ELF-1 (cell line): ENCODE measurements around the gene NSUN4.
"Not testable (repeated sequence)": the region's sequence is repeated elsewhere in the genome, so short reads cannot be mapped to it uniquely, and the experiment has no call there.

Source experiments
- DNase-seq: peaks from one replicate; pipeline ENCODE4 v3.0.0-alpha.2; 2016; ENCODE audit warnings: low read depth, low spot score

NSUN4 gene

DNA sequence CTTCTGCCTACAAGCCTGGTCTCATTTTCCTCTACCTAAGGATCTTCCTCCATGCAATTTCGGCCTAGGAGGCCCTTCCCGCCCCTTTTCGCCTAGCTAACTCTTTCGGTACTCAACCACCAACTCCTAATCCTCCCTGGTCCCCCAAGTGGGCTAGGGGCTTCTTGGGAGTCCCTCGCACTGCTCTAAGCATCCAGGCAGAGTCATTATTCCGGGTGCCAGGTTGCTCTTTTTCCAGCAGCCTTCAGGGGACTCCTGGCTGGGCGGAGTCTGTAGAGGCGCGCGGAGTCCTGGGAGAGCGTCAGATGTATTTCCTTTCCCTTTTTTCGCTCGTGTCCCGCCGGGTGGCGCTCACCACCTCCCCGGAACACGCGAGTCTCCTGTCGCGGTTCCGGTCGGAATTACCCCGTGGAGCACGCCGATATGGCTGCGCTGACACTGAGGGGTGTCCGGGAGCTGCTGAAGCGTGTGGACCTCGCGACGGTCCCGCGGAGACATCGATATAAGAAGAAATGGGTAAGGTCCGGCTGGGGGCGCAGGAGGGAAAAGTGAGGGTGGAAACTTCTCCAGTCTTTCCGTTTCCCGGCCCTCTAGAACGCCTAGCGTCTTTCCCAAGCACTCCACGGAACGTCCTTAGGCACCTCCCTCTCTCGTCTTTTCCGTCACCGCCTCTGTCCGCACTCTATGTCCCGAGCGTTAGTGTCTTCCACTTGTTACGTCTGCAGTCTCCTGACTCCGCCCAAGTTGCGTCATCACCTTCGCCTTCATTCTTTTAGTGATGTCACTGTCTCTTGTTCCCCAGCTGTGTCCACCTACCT lies at the start of gene NSUN4:
Gene NSUN4, plus strand, starts transcription at position 404 of the 818 bp plus-strand sequence. Its CDS starts 20 bp downstream, at position 424.
- DNase-seq, result peak; percentile 94

- DNase-seq, result no peak
Observed at GRCh38 chr1:46295306-46295705, 45.3 kb upstream of the NSUN4 start.

- DNase-seq, result no peak
Observed at GRCh38 chr1:46298387-46298786, 42.2 kb upstream of the NSUN4 start.

GRCh38 chr1:46300673-46301405 lies 39.8 kb upstream of the NSUN4 start:
- DNase-seq, result no peak

DNA sequence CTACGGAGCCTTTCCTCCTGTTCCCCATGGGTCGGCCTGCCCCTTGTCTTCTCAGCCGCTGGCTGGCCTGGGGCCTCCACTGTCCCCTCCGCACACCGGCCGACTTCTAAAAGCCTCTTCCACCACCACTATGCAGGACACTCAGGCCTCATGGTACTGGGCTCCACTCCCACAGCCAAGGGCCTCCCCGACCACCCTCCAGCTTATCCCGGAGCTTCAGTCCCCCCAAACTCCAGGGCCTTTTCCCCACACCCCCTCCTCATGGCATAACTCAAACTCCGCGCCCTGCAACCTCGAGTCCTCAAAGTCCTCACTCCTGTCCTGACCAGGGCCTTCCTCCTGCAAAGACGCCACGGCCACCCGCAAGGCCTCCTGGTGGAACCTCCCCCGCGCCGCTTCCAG lies 39.2 kb upstream of the NSUN4 start:
- no peak for DNase-seq

DNA sequence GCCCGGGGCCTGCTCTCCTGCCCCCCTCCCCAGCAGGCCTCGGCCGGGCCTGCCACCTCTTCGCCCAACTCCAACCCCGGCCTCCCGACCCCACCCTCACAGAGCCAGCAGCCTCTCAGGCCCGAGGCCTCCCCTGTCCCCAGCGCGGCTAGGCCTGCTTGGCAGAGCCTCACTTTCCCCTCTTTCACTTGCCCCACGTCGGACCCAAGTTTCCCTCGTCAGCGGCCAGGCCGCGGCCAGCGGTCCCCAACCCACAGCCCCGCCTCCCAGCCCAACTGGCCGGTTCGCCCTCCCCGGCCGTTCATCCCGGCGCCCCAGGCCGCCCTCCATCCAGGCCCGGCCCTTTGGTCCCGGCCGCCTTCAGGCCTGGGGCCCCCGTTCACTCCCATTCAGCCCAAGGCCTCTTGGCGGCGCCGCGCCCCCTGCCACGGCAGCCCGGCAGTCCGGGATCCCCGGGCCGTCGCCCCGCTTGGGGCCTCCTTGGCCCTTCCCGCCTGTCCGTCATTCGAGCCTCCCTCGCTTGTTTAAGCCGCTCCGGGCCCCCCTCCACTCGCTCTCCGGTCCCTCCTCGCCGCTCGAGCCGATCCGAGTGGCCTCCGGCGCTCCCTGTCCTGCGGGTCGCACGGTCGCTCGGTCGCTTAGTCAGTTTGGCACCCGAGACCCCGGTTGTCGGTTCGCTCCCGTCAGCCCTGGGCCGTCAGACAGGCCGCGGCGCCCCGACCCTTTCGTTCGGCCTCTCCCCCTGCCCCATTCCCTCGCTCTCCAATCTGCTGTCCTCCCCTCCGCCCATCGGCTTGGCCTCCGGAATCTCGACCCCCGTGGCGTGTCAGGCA lies 38.6 kb upstream of the NSUN4 start:
- peak; percentile 61 for DNase-seq

DNA sequence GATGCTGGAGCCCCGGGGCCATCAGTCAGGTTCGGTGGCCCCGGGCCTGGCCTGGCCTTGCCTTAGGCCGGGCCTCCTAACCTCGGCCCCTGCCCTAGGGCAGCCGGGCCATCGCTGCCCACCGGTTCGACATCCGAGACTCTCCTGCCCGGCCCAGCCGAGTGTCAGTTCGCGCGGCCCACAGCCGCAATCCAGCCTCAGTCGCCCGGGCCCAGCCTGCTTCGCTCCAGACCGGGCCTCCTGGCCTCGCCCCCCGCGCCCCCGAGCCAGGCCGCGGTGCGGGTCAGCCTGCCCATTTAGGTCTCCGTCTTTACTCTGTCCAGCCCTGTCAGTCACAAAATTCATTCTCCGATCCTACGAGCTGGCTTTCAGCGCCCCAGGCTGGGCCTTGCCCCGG lies 38.0 kb upstream of the NSUN4 start:
- DNase-seq, result peak; percentile 69

- DNase-seq, result peak; percentile 98
Observed at GRCh38 chr1:46303038-46303871, 37.4 kb upstream of the NSUN4 start, which contains the start of the genes LRRC41 and UQCRH. Gene LRRC41 (minus strand): TSS chr1:46303616. CDS start chr1:46303322, 294 bp downstream. Gene UQCRH (plus strand): TSS chr1:46303698. CDS start chr1:46303767, 69 bp downstream.

GRCh38 chr1:46303872-46304326 lies 36.7 kb upstream of the NSUN4 start:
- no peak for DNase-seq

- no peak for DNase-seq
Observed at GRCh38 chr1:46306159-46306530, 34.5 kb upstream of the NSUN4 start.

GRCh38 chr1:46309401-46310159 lies 31.0 kb upstream of the NSUN4 start:
- DNase-seq, result no peak

GRCh38 chr1:46310321-46310720 lies 30.3 kb upstream of the NSUN4 start:
- no peak for DNase-seq

GRCh38 chr1:46315669-46316403 lies 24.8 kb upstream of the NSUN4 start:
- DNase-seq, result no peak

GRCh38 chr1:46317323-46317722 lies 23.3 kb upstream of the NSUN4 start:
- DNase-seq, result no peak

- DNase-seq, result not testable (repeated sequence)
Observed at GRCh38 chr1:46319301-46319700, 21.3 kb upstream of the NSUN4 start.

GRCh38 chr1:46319960-46320914 lies 20.4 kb upstream of the NSUN4 start:
- DNase-seq, result peak; percentile 50

DNA sequence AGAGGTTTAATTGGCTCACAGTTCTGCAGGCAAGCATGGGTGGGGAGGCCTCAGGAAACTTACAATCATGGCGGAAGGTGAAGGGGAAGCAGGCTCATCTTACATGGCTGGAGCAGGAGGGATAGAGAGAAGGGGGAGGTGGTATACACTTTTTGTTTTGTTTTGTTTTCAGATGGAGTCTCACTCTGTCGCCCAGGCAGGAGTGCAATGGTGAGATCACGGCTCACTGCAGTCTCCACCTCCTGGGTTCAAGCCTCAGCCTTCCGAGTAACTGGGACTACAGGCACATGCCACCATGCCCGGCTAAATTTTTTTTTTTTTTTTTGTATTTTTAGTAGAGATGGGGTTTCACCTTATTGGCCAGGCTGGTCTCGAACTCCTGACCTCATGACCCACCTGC lies 18.4 kb upstream of the NSUN4 start:
- DNase-seq, result not testable (repeated sequence)
